ENCODE measurements around the gene SLC24A3. TPM values are rescaled to one million over a fixed set of nuclear protein-coding genes. Genes with fewer than 3 reads are reported as not detected.

The SLC24A3 gene
- total RNA-seq, 6 experiments from 2014 or later, result not detected

- Mint-ChIP-seq H3K4me1 (ENCODE audit: low read depth) (no peaks in the 10 kb centered on the region), H3K27me3 (ENCODE audit: insufficient read depth) (peaks cover 19% of the 10 kb centered on the region; the same call in 1 of the 2 replicates), H3K36me3 (ENCODE audit: low read depth) (no peaks in the 10 kb centered on the region), H3K4me3 (no peak overlapping the region), H3K27ac (no peak overlapping the region), H3K9me3 (no peaks in the 10 kb centered on the region)
- TF ChIP-seq, protein P1, sequence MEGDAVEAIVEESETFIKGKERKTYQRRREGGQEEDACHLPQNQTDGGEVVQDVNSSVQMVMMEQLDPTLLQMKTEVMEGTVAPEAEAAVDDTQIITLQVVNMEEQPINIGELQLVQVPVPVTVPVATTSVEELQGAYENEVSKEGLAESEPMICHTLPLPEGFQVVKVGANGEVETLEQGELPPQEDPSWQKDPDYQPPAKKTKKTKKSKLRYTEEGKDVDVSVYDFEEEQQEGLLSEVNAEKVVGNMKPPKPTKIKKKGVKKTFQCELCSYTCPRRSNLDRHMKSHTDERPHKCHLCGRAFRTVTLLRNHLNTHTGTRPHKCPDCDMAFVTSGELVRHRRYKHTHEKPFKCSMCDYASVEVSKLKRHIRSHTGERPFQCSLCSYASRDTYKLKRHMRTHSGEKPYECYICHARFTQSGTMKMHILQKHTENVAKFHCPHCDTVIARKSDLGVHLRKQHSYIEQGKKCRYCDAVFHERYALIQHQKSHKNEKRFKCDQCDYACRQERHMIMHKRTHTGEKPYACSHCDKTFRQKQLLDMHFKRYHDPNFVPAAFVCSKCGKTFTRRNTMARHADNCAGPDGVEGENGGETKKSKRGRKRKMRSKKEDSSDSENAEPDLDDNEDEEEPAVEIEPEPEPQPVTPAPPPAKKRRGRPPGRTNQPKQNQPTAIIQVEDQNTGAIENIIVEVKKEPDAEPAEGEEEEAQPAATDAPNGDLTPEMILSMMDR (IDR thresholded peaks at IDR 0.05), result no peak
- no peak for DNase-seq
These were observed 1.2 kb upstream of the SLC24A3 start for GRCh38 chr20:19211252-19211651.

DNA sequence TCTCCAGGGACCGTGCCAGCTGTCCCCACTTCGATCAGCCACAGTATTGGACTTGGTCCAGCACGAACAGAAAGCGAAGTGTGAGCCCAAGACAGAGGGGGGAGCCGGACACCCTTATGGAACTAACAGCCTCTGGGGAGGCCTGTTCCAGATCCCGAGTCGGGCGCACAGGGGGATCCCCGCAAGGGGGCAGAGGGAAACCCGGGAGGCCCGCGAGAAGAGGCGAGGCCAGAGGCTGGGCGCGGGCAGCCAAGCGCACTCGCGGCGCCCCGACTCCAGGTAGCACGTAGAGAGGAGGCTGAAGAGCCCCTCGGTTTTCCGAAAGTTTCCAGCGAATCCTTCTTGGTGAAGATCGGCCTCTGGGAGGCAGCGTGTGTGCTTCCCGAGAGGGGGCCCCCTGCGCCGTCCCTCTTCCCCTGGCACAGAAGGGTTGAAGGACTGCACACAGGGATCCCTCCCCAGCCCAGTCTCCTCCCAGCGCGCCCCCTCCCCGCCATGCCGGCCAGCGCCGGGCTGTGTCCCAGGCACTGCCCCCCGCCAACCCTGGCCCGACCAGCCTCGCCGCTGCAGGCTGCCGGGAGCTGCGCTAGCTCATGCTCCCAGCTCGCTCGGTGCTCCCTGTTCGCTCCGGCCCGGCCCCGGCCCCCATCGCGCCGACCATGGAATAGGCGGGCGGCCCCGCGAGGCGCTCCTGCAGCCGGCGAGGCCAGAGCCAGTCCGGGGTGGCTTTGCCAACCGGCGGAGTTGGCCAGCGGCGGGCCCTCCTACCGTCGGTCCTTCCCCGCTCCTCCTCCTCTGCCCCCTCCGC is 577 bp upstream of the SLC24A3 start:
- Mint-ChIP-seq H3K27me3 (ENCODE audit: insufficient read depth) (peaks cover 22% of the 10 kb centered on the region; the same call in 1 of the 2 replicates), H3K4me3 (no peak overlapping the region), H3K9me3 (no peaks in the 10 kb centered on the region), H3K36me3 (ENCODE audit: low read depth) (no peaks in the 10 kb centered on the region), H3K4me1 (ENCODE audit: low read depth) (no peaks in the 10 kb centered on the region), H3K27ac (no peak overlapping the region)
- TF ChIP-seq, protein P1 (IDR thresholded peaks at IDR 0.05), result no peak
- no peak for DNase-seq

- no peak overlapping the region for H3K27ac Mint-ChIP-seq
- no peak for DNase-seq
These were observed 520 bp downstream of the SLC24A3 start for GRCh38 chr20:19212821-19213502.

DNA sequence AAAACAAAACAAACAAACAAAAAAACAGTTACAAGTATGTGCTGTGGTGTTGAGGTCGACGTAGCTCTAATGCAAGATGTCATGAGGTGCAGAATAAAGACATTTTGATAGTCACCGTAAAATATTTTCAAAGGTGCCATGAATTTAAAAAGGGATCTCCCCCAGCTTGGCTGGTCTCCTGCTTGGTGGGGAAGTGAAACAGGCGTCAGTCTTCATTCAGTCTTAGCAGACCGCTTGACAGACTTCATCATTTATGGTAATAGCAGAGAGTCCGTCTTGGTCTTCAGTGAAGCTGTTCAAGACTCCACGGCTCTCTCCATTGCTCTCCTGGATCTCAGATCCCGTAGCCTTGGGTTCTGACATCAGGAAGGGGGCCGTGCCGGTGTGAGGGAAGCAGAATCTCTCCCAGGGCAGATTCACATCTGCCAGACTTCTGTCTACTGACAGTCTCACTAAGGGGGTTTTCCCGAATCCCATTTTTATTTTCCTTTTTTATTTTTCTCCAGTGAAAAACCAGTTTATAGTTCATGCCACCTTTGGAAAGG is 1.6 kb downstream of the SLC24A3 start:
- no peak for DNase-seq
- no peak overlapping the region for H3K4me3 Mint-ChIP-seq
- TF ChIP-seq, protein P1 (IDR thresholded peaks at IDR 0.05), result no peak
- no peaks in the 10 kb centered on the region for H3K36me3 Mint-ChIP-seq (ENCODE audit: low read depth)
- H3K9me3 Mint-ChIP-seq, result no peaks in the 10 kb centered on the region
- no peak overlapping the region for H3K27ac Mint-ChIP-seq
- H3K27me3 Mint-ChIP-seq (ENCODE audit: insufficient read depth), result peaks cover 23% of the 10 kb centered on the region; the same call in 1 of the 2 replicates
- H3K4me1 Mint-ChIP-seq (ENCODE audit: low read depth), result no peaks in the 10 kb centered on the region

More at GRCh38 chr20:19212821-19213502, 520 bp downstream of the SLC24A3 start:
- TF ChIP-seq, protein P1 (IDR thresholded peaks at IDR 0.05), result no peak
- H3K4me3 Mint-ChIP-seq, result no peak overlapping the region
- no peaks in the 10 kb centered on the region for H3K4me1 Mint-ChIP-seq (ENCODE audit: low read depth)
- peaks cover 23% of the 10 kb centered on the region; the same call in 1 of the 2 replicates for H3K27me3 Mint-ChIP-seq (ENCODE audit: insufficient read depth)
- no peaks in the 10 kb centered on the region for H3K9me3 Mint-ChIP-seq
- no peaks in the 10 kb centered on the region for H3K36me3 Mint-ChIP-seq (ENCODE audit: low read depth)

- TF ChIP-seq, protein P1 (IDR thresholded peaks at IDR 0.05), result no peak
These were observed 6.0 kb downstream of the SLC24A3 start for GRCh38 chr20:19218411-19218810.

More at GRCh38 chr20:19218411-19218810, 6.0 kb downstream of the SLC24A3 start:
- no peak for DNase-seq
- Mint-ChIP-seq H3K4me1 (ENCODE audit: low read depth) (no peaks in the 10 kb centered on the region), H3K9me3 (no peaks in the 10 kb centered on the region; the same call in 1 of the 2 replicates), H3K27ac (no peak overlapping the region), H3K27me3 (ENCODE audit: insufficient read depth) (peaks cover 12% of the 10 kb centered on the region), H3K4me3 (no peak overlapping the region), H3K36me3 (ENCODE audit: low read depth) (no peaks in the 10 kb centered on the region)
